Stimulated activated naive CD4-positive, alpha-beta T cell treated with Interleukin-2 at 50 U/mL for 16 hours (primary cell): ENCODE measurements around the gene UST.
A peak's percentile ranks its signal among the peaks of the same experiment; 100 is the strongest.
"Not testable (repeated sequence)": the region's sequence is repeated elsewhere in the genome, so short reads cannot be mapped to it uniquely, and the experiment has no call there.

Experiments
- DNase-seq: peaks from one replicate; lab custom pipeline; 2025; lab: John Stamatoyannopoulos, UW

Gene UST

GRCh38 chr6:148904896-148905870 lies 158.4 kb downstream of the UST start:
- DNase-seq: no peak

- DNase-seq: no peak
Measured at GRCh38 chr6:148905901-148906300, 159.1 kb downstream of the UST start.

DNA sequence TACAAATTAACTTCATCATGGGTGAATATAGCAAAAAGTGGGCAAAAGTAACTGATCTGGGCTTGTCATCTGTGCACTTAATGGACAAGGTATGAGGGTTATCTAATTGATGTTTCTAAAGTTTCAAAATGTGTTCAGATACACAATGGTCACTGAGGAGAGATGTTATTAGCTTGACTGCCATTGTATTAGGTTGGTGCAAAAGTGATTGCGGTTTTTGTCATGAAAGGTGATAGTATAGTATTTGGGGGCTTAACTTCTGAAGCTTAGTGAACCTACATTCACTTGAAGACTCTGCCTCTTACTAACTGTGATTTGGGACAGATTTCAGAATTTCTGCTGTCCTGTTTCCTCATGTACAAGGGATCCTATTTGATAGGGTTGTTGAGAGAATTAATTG lies 159.6 kb downstream of the UST start:
- no peak for DNase-seq

- DNase-seq: no peak
Measured at GRCh38 chr6:148907573-148907972, 160.7 kb downstream of the UST start.

DNA sequence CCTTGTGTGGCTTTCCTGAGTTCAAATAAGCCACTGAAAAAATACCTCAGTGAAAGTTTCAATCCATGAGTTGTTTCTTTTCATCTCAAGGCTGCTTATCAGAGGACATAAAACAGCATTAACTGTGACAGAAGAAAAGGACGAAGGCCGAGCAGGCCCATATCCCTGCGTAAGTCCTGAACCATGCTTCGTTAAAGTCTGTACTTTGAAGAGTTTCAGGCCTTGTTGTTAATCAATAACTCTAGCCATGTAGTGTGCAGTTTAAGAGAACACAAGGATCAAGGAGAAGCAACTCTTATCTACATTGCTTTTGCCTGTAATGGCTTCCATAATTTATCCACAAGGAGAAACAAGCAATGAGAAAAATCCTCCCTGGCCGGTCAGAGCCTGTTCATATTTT lies 165.4 kb downstream of the UST start:
- no peak for DNase-seq

DNA sequence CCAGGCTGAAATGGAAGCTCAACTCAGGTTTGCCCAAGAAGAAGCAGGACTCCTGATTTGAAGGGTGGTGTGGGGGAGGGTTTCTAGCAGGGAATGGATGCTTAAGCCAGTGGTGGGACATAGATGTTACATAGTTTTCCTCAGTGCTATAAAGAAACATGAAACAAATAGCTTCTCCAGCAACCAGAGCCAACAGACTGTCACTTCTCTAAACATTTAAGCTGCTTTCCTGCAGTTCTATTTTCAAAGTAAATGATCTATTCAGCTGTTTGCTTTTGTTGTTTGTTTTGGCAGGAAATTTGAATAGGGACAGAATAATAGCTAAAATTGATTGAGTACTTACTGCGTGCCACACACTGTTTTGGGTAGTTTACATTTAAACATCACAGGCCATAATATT lies 169.0 kb downstream of the UST start:
- DNase-seq: no peak

GRCh38 chr6:148916485-148916884 lies 169.7 kb downstream of the UST start:
- not testable (repeated sequence) for DNase-seq

DNA sequence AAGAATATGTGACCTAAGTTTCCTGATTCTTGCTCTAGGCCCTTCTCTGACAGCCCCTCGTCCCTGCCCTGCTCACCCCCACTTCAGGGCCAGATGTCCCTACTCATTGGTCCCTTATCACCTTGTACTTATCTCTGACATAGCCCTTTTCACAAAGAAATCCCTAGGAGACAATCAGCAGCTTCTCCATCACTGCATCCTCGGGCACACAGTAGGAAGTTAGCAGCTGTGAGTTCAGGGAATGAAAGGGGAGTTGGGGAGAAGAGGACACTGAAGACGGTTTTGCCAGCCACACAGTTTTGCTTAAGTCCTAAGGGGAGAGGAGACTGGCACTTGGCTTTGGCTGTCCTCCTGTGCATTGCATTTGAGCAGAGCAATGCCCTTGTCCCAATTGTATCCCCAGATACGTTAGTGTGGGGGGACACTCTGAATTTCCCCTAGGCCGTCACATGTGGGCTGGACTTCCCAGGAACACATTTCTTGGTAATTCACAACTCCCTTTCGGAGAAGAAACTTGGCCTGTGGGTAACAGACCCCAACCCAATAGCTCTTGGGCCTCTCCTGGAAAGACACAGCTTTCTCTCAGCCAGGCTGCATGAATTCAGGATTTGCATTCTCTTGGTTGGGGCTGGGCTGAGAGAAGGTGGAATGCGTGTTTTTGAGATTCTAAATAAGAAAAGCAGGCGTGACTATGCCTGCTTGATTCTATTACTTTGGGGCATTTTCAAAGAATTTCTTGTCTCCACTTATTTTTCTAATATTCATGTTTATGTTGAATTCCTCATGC lies 177.6 kb downstream of the UST start:
- DNase-seq: no peak

DNA sequence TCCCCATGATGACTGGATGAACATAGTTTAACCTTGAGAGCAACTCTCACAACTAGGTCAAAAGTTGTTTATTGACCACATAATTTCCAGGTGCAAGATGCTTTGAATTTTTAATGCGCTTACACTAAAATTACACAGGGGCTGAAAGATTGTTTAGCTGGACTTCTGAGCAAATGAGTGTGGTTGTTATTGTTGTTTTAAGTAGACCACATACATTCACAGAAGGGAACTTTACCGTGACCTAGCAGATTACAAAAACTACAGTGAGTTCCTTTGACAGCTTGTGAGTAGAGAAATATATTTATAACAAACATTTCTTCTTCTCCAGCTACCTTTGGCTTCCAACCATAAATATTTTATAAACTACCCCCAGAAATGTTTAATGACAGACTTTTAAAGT lies 178.9 kb downstream of the UST start:
- no peak for DNase-seq

DNA sequence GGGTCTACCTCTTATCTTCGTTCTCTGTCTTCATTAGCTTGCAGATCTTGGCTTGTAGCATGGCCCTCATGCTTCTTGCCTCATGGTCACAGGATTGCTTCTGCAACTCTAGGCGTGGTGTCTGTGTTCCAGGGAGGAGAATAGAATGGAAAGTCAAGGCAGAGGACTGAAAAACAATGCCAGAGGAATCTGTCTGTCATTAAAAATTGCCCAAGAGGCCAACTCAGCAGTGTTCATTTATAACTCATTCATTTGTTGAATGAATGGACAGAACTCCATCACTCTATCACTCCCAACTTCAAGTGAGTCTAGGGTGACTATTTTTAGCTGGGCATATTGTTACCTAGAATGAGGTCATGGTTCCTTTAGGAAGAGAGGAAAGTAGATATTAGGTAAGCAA lies 179.6 kb downstream of the UST start:
- no peak for DNase-seq

DNA sequence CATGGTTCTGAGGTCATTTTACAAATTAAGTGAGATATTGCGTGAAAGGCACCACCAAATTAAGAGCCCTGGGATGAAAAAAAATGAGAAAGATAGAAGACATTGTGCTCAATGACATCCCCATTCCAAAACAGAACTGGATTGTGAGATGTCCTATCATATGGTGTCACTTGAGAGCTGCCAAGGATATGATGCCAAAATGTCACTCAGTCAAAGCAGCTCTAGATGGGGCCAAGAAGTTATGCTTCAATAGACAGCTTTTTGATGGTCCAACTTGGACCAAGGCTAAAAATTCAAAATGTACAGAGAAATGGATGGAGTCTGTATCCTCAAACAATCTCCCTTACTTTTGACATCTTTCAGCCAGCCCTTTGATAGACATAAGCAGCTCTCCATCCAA lies 180.8 kb downstream of the UST start:
- DNase-seq: no peak

DNA sequence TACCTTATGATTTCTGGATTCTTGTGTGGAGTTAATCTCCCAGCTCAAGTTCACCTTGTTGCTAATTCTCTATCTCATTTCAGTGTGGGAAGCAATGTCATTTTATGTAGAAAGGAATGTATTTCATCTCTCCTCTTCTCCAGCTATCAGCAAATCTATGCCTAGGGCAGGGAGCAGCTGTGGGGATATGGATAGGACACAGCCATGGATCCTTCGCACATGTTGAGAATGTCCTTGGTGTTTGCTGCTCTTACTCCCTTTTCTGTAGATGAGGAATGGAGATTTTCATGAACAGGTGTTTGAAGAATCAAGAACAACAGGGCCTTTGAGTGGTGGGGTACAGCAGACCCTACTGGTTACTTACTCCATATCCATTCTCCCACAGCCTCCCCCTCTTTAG lies 182.0 kb downstream of the UST start:
- DNase-seq: no peak

GRCh38 chr6:148932208-148932607 lies 185.4 kb downstream of the UST start:
- no peak for DNase-seq

- no peak for DNase-seq
Measured at GRCh38 chr6:148932731-148933130, 185.9 kb downstream of the UST start.

DNA sequence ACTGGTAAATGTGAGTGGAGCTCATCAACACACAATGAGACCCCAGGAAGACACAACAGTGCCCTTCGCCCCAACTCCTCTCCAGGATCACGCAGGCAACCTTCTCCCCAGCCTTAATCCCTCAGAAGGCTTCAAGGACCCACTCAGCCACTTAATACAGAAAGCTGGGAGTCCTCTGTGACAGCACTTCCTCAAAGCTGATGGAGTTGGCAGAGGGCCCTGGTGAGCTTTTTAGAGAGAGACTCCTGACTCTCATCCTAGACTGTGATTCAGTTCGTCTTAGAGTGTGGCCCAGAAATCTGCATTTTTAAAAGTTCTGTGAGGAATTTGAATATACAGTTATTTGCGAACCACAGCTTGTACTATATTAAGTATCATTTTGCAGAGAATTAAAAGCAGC lies 187.7 kb downstream of the UST start:
- no peak for DNase-seq

DNA sequence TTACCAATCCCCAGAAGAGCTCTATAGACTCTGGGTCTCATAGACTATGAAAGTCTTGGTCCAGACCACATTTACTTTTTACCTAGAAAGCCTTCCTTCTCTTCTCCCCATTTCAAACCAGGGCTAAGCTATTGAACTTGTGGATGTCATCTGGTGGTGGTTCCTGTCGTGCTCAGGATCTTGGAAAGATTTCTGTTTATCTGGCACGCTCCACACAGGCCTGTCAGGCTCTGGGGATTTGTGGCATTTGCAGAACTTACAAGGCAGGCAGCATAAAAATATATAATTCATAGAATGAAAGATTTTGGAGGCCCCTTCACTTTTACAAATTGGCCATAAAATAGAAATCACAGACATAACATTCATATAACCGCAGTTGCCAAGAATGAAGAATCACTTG lies 188.1 kb downstream of the UST start:
- DNase-seq: no peak

GRCh38 chr6:148935705-148936435 lies 189.0 kb downstream of the UST start:
- no peak for DNase-seq

DNA sequence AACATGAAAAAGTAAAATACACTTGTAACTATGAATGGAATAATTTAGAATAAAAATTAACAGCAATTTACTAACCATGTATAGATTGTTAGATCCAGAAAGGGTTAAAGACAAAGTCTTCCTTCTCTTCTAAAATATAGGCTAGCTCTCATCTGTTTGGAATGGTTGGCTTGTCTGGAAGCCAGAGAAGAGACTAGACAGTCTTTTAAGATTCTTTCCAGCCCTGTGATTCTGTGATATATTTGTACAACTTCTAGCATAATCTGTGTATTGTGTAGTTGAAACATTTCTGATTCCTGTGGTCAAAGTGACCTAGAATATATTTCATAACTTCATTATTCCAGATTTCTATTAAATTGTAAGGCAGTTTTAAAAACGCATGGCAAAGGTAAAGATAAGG lies 196.6 kb downstream of the UST start:
- no peak for DNase-seq

DNA sequence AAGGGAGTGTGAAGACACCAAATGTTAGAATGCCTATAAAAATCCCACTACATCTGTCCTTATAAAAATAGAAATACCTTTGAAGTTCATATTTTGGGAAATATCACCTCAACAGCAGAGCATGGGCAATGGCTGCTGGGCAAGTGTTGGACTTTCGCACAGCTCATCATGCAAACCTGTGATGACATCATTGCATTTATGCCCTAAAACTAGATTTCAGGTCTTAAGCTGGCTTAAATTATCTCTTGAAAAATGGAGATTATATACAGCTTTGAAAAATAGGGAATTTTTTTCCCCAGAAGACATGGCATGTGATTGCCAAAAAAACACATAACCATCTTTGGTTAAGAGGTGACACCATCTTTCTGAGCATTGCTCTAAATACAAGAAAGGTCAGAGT lies 197.8 kb downstream of the UST start:
- DNase-seq: no peak

- no peak for DNase-seq
Measured at GRCh38 chr6:148945301-148946021, 198.6 kb downstream of the UST start.

DNA sequence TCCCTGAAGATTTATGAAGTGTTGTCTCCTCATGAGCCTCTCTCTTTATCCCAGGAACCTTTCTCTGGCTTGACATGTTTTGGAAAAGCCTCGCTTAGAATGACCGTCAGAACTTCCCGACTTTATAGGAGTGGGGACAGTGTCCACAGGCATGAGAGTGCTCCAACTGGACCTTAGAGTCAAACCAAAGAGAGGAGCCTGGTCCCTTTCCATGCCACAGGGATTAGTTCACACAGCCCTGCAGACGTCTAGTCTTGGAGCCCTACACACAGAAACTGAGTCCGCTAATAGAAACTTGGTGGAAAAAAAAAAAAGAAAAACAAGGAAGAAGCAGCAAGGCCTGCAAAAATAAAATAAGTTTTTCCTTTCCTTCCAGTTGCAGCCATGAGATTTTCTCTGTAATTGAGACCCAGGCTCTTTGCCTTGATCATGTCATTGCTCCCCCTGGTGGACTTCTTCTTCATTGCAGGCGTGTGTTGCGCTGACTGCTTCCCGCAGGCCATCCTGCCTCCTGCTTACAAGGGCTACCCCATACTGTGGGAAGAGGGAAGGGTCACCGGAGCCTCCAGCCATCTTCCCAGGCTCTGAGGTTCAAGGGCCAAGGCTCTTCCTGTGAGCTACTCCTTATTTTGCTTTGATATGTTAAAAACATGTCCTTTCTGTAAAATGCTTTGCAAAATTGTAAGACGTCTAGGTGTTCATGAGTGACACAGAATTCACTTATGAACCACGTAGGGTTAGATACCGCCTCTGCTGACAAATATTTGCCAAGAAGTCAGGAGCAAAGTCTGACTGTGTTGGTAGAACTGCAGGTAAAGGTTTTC lies 201.0 kb downstream of the UST start:
- DNase-seq: peak; percentile 71
